ENCODE data around the gene SPHK2.
"Not testable (repeated sequence)": the region's sequence is repeated elsewhere in the genome, so short reads cannot be mapped to it uniquely, and the experiment has no call there.

SPHK2 gene, protein sequence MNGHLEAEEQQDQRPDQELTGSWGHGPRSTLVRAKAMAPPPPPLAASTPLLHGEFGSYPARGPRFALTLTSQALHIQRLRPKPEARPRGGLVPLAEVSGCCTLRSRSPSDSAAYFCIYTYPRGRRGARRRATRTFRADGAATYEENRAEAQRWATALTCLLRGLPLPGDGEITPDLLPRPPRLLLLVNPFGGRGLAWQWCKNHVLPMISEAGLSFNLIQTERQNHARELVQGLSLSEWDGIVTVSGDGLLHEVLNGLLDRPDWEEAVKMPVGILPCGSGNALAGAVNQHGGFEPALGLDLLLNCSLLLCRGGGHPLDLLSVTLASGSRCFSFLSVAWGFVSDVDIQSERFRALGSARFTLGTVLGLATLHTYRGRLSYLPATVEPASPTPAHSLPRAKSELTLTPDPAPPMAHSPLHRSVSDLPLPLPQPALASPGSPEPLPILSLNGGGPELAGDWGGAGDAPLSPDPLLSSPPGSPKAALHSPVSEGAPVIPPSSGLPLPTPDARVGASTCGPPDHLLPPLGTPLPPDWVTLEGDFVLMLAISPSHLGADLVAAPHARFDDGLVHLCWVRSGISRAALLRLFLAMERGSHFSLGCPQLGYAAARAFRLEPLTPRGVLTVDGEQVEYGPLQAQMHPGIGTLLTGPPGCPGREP

DNA sequence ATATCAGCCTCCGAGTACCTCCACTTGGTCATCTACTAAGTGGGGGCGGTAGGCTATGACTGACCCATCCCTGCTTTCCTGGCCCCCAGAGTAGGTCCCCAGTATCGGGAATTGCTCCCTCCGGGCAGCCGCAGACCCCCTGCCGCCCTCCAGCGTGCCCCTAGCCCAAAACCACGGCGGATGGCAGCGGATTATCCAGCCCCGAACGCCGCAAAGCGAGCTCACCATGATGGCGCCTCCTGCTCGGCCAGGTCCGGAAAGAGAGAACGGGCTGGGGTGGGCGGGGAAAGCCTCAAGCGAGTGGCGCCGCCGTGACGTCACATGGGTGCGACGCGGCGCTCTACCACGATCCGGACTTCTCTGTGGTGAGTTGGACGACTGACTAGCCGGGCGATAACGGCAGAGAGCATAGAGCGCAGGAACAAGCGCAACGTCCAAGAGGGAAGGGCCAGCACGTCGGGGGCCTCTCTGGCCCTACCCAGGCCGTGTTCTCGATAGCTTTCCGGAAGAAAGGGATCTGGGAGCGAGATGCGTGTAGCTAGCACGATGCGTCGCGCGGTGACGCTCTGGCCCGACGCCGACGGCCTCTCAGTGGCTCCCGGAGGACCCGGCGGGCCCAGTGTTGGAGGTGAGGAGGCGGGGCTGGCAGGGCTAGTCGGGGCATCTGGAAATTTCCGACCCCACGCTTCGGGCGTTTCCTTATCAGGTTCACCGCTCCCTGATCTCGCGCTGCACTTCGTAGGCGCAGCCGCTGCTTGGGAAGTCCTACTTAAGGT, at the start of gene SPHK2, which contains the start of gene RPL18:
TSS of gene SPHK2 (plus strand) at position 591 of the 776 bp plus-strand sequence. CDS start 1,009 bp downstream, outside the sequence.
TSS of gene RPL18 (minus strand) at position 263 of the 776 bp plus-strand sequence. CDS start at position 228, 35 bp downstream.
- peak; percentile 96 for DNase-seq

DNA sequence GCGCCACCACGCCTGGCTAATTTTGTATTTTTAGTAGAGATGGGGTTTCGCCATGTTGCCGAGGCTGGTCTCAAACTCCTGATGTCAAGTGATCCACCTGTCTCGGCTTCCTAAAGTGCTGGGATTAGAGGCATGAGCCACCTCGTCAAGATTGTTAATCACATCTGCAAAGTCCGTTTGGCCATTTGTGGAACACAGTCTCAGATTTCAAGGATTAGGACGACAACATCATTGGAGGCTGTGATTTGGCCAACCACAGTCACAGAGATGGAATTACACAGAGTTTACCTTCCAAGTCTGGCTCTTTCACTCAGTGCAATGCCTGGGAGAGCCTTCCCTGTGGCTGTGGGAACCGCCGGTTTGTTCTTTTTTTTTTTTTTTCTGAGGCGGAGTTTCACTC, 49.5 kb upstream of the SPHK2 start:
- DNase-seq = no peak

DNA sequence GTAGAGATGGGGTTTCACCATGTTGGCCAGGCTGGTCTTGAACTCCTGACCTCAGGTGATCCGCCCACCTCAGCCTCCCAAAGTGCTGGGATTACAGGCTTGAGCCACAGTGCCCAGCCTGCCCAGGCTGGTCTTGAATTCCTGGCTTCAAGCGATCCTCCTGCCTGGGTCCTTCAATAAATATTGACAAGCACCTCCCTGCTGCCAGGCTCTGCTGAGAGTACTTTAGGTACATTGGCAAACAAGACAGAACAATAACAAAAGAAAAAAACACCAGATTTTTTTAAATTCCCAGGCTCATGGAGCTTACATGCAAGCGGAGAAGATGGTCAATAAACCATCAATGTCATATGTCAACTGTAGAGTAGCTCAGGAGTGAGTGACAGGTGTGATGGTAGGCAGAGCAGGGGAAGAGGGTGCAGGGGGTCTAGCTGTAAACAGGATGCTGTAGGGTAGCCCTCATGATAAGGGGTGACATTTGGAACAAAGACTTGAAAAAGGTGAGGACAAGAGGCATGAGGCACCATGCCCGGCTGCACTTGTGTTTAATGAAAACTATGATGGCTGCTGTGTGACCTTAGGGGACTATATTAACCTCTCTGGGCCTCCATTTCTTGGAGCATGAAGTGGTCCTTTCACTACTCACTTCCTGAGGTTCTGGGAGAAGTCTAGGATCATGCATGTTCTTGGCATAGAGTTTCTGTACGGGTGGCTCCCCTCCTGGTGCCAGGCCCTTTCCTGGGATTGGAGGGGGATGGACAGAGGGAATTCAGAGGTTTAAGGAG, 47.7 kb upstream of the SPHK2 start:
- DNase-seq = no peak

DNA sequence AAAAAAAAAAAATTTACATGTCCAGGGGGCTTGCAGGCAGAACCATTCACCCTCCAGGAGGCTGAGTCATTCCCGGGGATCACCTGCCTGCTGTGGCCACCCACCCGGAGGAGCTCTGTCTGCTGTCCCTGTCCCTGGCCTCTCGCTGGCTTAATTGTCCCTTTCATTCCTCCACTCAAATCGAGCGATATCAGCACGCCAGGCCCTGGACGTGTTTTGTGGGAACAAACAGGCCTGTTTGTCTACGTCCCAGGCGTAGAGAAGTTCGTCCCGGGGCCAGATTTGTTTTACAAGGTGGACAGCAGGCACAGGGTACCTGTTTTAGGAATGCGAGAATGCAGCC, 46.2 kb upstream of the SPHK2 start:
- no peak for DNase-seq

DNA sequence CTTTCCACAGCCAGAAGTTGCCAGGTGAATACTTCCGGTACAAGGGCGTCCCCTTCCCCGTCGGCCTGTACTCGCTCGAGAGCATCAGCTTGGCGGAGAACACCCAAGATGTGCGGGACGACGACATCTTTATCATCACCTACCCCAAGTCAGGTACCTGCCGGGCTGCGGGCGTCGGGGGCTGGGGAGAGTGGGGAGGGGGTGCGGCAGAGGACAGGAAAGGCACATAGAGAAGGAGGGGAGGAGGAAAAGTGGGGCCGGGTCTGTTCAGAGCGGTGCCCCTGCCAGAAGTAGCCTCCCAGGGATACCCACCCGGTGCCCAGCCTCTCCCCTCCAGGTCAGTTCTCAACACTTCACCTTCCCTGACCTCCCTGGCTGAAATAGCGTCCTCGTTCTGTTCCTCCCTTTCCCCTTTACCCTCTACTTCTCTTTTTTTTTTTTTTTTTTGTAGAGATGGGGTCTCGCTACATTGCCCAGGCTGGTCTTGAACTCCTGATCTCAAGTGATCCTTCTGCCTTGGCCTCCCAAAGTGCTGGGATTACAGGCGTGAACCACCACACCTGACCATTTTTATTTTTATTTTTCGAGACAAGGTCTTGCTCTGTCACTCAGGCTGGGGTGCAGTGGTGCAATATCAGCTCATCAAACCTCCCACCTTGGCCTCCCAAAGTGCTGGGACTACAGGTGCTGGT, 43.2 kb upstream of the SPHK2 start:
- no peak for DNase-seq

DNA sequence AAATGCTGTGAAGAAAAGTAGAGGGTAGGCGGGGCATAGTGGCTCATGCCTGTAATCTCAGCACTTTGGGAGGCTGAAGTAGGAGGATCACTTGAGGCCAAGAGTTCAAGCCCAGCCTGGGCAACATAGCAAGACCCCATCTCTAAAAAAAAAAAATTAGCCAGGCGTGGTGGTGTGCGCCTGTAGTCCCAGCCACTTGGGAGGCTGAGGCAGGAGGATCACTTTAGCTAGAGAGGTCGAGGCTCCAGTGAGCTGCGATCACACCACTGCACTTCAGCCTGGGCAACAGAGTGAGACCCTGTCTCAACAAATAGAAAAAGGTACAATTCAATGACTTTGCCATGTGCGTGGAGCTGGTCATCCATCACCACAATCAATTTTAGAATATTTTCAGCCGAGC, 41.4 kb upstream of the SPHK2 start:
- DNase-seq = not testable (repeated sequence)

DNA sequence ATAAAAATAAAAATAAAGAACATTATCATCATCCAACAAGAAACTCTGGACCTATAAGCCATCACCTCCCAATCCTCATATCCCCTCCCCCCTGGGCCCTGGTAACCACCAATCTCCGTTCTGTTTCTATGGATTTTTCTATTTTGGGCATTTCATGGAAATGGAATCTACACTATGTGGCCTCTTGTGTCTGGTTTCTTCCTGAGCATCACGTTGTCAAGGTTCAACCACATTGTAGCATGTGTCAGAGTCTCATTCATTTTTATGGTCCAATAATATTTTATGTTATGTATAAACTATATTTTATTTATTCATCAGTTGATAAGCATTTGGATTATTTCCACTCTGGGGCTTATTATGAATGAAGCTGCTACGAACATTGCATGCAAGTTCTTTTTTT, 40.4 kb upstream of the SPHK2 start:
- DNase-seq = no peak

DNA sequence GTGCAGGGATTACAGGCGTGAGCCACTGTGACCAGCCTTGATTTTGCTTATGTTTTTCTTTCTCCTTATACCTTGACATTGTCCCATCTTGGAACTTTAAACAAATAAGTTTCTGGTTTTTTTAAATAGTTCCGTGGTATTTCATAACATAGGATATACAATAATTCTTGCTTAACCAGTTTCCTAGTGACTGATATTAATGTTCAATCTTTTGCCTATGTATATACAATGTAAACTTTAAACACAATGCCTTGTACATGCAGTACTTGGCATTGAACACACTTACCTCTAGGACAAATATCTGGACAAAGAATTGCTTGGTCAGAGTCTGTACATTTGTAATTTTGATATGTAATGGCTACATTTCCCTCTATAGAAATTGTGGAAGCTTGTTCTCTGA, 37.1 kb upstream of the SPHK2 start:
- no peak for DNase-seq

DNA sequence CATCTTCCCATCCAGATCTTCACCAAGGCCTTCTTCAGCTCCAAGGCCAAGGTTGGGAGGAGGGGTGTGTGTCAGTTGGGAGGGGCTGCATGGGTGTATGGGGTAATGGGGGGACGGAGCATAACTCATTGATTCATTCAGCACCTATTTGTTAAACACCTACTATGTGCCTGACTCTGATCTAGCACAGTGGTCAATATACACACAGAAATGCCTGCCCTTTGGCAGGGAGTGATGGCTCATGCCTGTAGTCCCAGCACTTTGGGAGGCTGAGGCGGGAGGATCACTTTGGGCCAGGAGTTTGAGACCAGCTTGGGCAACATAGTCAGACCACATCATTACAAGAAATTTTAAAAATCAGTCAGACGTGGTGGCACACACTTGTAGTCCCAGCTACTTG, 31.9 kb upstream of the SPHK2 start:
- DNase-seq = no peak

DNA sequence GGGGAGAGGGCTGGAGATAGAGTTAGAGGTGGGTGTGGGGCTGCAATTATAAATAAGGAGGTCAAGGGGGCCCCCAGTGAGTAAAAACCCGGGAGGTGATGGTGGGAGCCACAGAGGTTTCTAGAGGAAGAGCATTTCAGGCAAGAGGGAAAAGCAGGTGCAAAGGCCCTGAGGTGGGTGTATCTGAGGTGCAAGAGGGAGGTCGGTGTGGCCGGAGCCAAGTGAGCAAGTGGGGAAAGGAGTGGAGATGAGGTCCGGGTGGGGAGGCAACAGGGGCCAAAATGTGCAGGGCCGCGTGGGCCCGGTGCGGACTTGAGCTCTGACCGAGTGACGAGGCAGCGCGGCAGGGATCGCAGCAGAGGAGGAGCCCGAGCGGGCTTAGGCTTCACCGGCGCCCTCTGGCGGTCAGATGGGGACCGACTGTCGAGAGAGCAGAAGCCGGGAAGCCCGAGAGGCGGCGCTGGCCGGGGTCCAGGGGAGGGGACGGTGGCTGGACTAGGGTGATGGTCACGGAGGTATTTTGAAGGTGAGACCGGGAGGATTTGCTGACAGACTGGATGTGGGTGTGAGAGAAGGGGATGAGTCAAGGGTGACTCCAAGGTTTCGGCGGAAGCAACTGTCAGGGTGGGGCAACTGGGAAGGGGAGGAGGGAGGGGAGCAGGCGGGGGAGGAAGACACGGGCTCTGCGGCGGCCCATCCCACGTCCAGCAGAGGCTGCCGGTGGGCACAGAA, 30.5 kb upstream of the SPHK2 start:
- DNase-seq = peak; percentile 86

DNA sequence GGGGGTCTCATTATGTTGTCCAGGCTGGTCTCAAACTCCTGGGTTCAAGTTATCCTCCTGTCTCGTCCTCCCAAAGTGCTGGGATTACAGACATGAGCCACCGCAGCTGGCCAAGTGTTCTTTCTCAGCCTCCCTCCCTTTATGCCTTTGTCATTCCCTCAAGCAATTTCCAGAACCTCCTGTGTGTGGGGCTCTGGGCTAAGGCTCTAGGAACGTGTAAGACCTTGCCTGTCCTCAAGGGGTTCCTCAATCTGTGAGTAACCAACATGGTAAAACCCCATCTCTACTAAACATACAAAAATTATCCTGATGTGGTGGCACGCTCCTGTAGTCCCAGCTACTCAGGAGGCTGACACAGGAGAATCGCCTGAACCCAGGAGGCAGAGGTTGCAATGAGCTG, 28.3 kb upstream of the SPHK2 start:
- DNase-seq = no peak

DNA sequence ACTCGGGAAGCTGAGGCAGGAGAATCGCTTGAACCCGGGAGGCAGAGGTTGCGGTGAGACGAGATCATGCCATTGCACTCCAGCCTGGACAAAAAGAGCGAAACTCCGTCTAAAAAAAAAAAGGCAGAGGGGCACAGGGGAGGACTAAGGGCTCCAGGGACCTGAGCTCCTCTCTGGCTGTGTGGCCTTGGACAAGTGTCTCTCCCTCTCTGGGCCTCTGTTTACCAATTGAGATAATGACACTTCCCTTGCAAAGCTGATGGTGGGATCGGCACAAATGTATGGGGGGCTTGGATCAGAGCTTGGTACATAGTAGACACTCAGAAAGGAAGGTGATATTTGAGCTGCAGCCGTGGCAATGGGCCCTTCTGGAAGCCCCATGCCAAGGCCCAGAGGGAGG, 24.1 kb upstream of the SPHK2 start:
- no peak for DNase-seq

DNA sequence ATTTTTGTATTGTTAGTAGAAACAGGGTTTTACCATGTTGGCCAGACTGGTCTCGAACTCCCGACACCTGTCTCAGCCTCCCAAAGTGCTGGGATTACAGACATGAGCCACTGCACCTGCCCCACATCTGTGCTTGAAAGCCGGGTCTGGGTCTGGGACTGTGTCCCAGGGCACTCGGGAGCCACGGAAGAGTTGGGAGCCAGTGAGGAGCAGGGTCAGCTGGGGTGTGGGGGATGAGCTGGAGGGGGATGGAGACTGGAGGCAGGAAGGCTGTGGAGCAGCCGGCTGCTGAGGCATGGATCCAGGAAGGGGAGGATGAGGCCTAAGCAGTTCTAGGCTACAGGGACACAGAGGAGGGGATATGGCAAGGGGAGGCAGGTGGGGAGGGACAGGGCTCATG, 23.5 kb upstream of the SPHK2 start:
- no peak for DNase-seq

DNA sequence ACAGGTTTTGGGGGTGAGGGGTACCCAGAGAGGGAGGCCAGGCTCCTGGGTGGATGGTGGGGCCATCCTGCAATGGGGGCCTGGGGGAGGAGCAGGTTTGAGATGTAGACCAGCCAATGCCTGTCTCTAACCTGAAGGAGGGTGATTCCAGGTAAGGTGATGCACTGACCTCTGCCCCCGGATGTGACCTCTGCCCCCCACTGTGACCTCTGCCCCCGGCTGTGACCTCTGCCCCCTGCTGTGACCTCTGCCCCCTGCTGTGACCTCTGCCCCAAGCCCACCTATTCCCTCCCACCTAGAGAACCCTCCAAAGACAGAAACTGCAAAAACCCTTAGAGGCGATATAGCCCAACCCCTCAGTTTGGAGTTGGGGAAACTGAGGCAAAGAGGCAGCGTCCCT, 23.1 kb upstream of the SPHK2 start:
- DNase-seq = no peak

DNA sequence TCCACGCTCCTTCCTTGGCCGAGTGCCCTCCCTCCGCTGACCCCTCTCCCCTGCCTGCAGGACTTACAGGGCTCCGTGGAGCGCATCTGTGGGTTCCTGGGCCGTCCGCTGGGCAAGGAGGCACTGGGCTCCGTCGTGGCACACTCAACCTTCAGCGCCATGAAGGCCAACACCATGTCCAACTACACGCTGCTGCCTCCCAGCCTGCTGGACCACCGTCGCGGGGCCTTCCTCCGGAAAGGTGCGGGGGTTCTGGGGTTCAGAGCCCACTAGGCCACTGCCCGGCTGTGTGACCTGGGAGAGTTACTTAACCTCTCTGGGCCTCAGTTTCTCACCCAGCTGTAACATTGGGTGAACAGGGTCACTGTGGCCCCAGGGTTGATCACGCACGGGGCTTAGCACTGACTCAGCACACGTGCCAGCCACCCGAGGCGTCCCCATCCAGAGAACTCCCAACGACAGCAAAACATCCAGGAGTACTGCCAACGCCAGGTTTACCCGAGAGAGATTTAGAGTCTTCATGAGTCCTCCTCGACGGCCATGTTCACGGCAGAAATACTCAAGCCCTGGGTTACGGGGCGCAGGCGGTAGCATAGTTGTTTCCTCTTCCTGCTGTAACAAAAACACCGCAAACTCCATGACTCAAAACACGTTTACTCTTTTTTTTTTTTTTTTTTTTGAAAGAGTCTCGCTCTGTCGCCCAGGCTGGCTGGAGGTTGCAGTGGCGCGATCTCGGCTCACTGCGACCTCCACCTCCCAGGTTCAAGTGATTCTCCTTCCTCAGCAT, 22.4 kb upstream of the SPHK2 start:
- DNase-seq = no peak

DNA sequence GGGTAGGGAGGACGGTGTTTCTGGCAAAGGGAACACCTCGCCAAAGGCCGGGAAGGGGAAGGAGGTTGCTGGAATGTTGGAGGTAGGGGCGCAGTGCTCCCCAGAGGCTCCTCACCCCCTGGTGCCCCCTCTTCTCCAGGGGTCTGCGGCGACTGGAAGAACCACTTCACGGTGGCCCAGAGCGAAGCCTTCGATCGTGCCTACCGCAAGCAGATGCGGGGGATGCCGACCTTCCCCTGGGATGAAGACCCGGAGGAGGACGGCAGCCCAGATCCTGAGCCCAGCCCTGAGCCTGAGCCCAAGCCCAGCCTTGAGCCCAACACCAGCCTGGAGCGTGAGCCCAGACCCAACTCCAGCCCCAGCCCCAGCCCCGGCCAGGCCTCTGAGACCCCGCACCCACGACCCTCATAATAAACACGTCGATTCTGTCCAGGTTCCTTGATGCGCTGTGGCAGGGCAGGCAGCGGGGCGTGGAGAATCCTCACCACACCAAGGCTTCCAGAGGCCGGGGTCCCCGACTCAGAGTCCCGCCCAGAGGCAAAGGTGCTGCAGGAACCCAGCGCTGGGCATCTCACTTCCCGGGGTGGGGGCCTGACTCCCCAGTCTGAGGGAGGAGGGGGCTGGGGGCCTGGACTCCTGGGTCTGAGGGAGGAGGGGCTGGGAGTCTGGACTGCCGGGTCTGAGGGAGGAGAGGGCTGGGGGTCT, 20.2 kb upstream of the SPHK2 start:
- DNase-seq = no peak

DNA sequence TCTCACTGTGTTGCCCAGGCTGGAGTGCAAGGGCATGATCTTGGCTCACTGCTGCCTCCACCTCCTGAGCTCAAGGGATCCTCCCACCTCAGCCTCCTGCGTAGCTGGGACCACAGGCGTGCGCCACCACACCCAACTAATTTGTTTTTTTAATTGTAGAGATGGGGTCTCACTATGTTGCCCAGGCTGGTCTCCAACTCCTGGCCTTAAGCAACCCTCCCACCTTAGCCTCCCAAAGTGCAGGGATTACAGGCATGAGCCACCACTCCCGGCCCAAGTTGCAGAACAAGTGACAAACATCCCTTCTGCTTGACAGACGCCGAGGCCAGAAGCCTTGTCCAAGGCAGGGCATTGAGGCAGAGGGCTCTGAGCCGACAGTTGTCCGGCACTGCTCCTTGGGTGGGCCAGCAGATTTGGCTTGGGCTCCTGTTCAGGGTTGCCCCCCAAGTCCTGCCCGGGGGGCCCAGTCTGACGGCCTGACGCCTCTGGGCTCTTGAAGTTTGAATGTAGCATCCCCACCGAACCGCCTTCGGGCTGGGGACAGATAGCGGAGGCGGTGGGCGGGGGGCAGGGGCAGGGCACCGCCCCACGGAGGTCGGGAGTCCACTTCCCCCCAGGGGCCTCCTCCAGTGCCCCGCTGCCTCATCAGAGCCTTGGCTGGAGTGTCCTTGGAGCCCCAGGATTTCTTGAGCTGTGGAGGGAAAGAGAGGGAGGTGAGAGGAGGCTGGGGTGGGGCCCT, 18.5 kb upstream of the SPHK2 start:
- no peak for DNase-seq

DNA sequence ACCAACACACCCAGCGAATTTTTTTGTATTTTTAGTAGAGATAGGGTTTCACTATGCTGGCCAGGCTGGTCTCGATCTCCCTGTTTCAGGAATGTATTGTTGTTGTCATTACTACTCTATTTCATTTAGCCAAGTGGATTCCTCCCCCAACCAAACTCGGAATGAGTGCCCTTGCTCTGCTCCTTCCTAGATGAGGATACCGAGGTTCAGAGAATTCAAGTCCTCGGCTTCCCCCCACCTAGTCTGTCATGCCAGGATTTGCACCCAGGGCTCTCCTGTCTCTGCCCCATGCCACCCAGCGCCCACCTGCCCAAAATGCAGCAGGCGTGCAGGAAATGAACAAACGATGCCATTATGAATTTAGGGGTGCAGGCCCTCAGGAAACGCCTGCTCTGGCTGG, 16.3 kb upstream of the SPHK2 start:
- DNase-seq = no peak

DNA sequence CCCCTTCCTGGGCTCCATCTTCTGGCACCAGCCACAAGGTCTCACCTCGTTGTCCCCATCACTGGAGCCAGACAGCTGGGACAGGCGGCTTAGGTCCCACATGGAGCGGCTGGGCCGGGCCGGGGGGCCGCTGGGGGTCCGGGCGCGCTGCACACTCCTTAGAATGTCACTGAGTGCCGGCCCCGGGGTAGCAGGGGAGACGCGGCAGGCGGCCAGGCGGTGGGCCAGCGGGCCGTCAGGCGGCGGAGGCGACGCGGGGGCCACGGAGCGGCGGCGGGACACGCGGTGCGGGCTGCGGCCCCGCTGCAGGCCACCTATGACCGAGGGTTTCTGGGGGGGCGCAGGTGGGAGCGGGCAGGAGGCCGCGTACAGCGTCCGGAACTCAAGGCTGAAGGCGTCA, 15.9 kb upstream of the SPHK2 start:
- no peak for DNase-seq

Measured in stimulated activated CD4-positive, alpha-beta T cell treated with anti-CD3 and anti-CD28 coated beads, Interleukin-1b, Interleukin-23, amount 100 ng/mL, for 48 hours (primary cell).